T-helper 1 cell treated with Interleukin-12 subunit alpha and Interleukin-12 subunit beta and Interleukin-4 antibody, amounts not matched to agents 30 μg/mL and 1 μg/mL, for 36 hours (primary cell): ENCODE measurements around the gene HDLBP.
A peak's percentile ranks its signal among the peaks of the same experiment; 100 is the strongest.
"Not testable (repeated sequence)": the region's sequence is repeated elsewhere in the genome, so short reads cannot be mapped to it uniquely, and the experiment has no call there.

Experiments used
- H3K27ac Mint-ChIP-seq: one replicate; pipeline ENCODE4 v1.8.0; 2021; ENCODE audit warnings: mild to moderate bottlenecking, mixed read lengths
- H3K27me3 Mint-ChIP-seq: one replicate; pipeline ENCODE4 v1.8.0; 2021; ENCODE audit warnings: low read depth, mixed read lengths
- H3K36me3 Mint-ChIP-seq: one replicate; pipeline ENCODE4 v1.8.0; 2021; ENCODE audit warnings: low read depth, mixed read lengths
- H3K4me1 Mint-ChIP-seq: one replicate; pipeline ENCODE4 v1.8.0; 2021; ENCODE audit warnings: low read depth, mixed read lengths
- H3K4me3 Mint-ChIP-seq: one replicate; pipeline ENCODE4 v1.8.0; 2021; ENCODE audit warnings: mild to moderate bottlenecking, moderate library complexity, mixed read lengths
- H3K9me3 Mint-ChIP-seq: one replicate; pipeline ENCODE4 v1.8.0; 2021; ENCODE audit warnings: mixed read lengths

Gene HDLBP

GRCh38 chr2:241279828-241280227 lies 35.6 kb downstream of the HDLBP start:
- peaks cover 17% of the 10 kb centered on the region for H3K9me3 Mint-ChIP-seq
- no peak overlapping the region for H3K27ac Mint-ChIP-seq
- peaks cover 24% of the 10 kb centered on the region for H3K36me3 Mint-ChIP-seq
- no peaks in the 10 kb centered on the region for H3K27me3 Mint-ChIP-seq
- no peak overlapping the region for H3K4me3 Mint-ChIP-seq
- peaks cover 18% of the 10 kb centered on the region for H3K4me1 Mint-ChIP-seq

DNA sequence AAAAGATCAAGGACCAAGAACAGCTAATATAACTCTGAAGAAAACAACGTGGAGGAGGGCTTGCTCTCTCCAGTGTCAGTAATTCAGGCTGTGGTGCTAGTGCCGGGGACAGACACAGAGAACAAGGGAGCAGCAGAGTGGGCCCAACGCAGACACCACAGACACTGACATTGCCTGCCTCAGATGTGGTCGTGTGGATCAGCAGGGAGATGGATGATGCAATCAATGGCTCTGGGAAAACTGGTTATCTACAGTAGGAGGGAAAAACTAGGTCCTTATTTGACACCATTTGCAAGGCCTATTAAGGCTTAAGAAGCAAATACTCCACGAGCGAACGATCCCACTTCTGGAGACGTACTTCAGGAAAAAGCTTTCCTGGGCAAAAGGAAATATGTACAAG lies 36.1 kb downstream of the HDLBP start:
- Mint-ChIP-seq H3K36me3 (peaks cover 28% of the 10 kb centered on the region), H3K27ac (no peak overlapping the region), H3K4me3 (no peak overlapping the region), H3K4me1 (peaks cover 16% of the 10 kb centered on the region), H3K9me3 (peaks cover 17% of the 10 kb centered on the region), H3K27me3 (no peaks in the 10 kb centered on the region)

DNA sequence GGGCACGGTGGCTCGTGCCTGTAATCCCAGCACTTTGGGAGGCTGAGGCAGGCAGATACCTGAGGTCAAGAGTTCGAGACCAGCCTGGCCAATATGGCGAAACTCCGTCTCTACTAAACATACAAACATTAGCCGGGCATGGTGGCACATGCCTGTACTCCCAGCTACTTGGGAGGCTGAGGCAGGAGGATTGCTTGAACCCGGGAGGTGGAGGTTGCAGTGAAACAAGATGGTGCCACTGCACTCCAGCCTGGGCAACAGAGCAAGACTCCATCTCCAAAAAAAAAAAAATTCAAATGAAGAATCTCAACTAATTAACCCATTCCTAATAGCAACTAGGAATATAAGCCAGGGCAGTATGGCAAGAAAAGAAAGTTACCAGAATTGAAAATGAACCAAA lies 37.2 kb downstream of the HDLBP start:
- not testable (repeated sequence) for H3K4me3 Mint-ChIP-seq, H3K27me3 Mint-ChIP-seq, H3K27ac Mint-ChIP-seq
- Mint-ChIP-seq H3K36me3 (peaks cover 31% of the 10 kb centered on the region), H3K9me3 (peaks cover 17% of the 10 kb centered on the region), H3K4me1 (peaks cover 18% of the 10 kb centered on the region)

- Mint-ChIP-seq H3K27ac (no peak overlapping the region), H3K4me3 (no peak overlapping the region)
Observed at GRCh38 chr2:241275910-241276309, 39.6 kb downstream of the HDLBP start.

DNA sequence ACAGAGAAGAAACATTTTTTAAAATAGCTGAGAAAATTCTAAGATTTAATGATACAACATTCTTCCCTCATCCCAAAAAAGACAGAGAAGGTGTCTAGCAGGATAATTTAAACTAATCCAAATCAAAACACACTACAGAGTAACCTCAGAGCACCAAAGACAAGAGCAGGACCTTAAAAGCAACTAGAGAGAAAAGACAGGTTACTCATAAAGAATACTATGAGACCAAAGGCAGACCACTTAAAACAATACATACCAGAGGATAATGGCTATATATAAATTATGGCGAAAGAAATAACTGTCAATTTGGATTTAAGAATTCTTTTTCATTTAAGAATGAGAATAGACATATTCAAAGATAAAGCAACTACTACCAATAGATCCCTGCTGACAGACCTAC lies 40.0 kb downstream of the HDLBP start:
- Mint-ChIP-seq H3K27me3 (no peaks in the 10 kb centered on the region), H3K9me3 (peaks cover 17% of the 10 kb centered on the region), H3K4me1 (peaks cover 25% of the 10 kb centered on the region), H3K4me3 (no peak overlapping the region), H3K36me3 (peaks cover 30% of the 10 kb centered on the region), H3K27ac (no peak overlapping the region)

More at GRCh38 chr2:241275910-241276309, 39.6 kb downstream of the HDLBP start:
- no peaks in the 10 kb centered on the region for H3K27me3 Mint-ChIP-seq
- peaks cover 17% of the 10 kb centered on the region for H3K9me3 Mint-ChIP-seq
- peaks cover 30% of the 10 kb centered on the region for H3K36me3 Mint-ChIP-seq
- peaks cover 23% of the 10 kb centered on the region for H3K4me1 Mint-ChIP-seq

DNA sequence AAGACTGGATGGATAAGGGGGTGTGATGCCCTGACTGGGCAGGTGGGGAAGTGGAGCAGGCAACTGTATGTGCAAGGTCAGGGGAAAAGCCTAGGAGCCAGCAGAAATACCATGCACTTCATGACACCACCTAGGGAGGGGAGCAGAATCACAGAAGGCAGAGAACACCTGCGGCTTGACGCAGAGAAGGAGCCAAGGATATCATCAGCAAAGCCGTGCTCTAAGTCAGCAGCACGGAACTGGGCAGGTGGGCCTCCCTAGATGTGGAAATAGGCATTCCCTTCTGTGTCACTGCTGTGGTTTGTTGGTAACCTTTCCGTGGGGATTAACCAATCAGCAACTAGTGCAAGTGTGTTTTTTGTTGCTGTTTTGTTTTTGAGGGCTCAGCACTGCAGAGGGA lies 41.3 kb downstream of the HDLBP start:
- peaks cover 17% of the 10 kb centered on the region for H3K9me3 Mint-ChIP-seq
- no peaks in the 10 kb centered on the region for H3K27me3 Mint-ChIP-seq
- peaks cover 21% of the 10 kb centered on the region for H3K4me1 Mint-ChIP-seq
- peaks cover 30% of the 10 kb centered on the region for H3K36me3 Mint-ChIP-seq
- peak overlapping the region; percentile 2 for H3K4me3 Mint-ChIP-seq
- H3K27ac Mint-ChIP-seq: no peak overlapping the region

DNA sequence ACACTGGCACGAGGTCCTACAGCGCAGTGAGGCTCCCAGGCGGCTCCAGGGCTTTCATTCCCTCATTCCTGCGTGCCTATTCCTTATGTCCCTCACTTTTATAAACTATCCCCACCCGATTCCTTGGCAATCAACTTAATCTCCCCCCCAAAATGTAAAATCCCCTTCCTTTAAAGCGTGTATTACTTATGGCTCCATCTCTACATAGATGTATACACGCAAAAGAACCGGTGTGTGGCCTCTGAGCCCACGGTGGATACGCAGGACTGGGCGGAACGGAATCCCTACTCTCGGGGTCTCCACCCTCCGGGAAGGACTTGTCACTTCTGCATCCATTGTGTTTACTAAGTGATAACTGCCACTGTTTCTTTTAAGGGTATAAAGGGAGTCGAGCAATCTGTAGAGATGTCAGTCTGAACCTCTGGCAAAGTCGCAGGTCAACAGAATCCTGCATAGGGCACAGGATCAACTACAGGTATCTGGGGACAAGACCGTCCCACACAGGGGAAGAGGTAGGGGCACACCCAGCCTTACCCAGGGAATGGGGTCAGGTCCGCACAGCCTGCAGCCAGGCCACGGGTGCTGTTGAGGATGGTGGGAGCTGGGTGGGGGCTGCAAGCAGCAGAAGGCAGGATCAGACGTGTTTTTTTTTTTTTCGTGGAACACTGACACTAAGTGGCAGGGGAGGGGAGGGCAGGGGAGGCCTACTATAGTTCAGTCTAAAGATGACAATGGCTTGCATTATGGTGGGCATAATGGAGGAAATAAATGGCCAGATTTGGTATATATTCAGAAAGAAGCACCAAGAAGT lies 42.1 kb downstream of the HDLBP start:
- Mint-ChIP-seq H3K27me3 (no peaks in the 10 kb centered on the region), H3K4me3 (peak overlapping the region; percentile 70), H3K4me1 (peaks cover 24% of the 10 kb centered on the region)

DNA sequence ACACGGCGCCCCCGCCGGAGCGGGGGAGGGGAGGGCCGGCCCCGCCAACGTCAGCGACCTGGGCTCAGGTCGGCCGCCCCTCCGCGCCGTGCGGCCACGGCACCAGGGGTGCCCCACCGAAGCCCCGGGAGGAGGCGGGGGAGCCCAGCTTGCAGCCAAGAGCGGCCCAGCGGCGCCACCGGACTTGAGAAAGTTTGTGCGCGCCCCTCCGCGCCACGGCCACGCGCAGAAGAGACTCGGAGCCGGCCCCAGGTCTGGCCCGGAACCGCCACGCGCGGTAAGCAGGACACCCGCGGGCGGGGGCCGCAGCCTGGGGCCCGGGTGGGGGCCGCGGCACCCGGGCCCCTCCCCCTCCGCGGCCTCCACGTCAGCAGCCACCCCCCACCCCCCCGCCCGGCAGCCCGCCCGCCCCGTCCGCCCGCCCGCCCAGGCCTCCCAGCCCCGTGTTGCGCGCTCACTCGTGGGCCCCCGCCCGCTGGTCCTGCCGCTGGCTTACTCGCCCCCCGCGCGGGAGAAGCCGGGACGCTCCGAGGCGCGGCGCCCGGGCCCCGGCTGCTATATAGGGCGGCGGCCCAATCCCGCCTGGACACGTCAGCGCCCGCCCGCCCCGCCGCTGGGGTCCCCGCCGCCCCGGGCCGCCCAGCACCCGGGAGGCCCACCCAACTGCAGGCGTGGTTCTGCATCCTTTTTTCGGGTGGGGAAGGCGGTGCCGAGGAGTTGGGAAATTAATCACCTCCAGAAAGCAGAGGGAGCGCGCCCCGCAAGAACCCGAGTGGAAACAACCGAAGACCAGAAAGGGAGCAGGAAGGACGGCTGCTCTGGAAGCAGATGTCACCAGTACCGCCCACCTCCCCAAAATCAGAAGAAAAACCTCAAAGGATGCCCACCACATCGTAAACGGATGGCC lies 42.9 kb downstream of the HDLBP start:
- Mint-ChIP-seq H3K27ac (peak overlapping the region; percentile 37), H3K9me3 (peaks cover 17% of the 10 kb centered on the region), H3K27me3 (no peaks in the 10 kb centered on the region), H3K4me1 (peaks cover 30% of the 10 kb centered on the region), H3K4me3 (peak overlapping the region; percentile 70), H3K36me3 (peaks cover 40% of the 10 kb centered on the region)

More for the DNA sequence above, 42.1 kb downstream of the HDLBP start:
- Mint-ChIP-seq H3K36me3 (peaks cover 34% of the 10 kb centered on the region), H3K9me3 (peaks cover 17% of the 10 kb centered on the region), H3K27ac (no peak overlapping the region)

DNA sequence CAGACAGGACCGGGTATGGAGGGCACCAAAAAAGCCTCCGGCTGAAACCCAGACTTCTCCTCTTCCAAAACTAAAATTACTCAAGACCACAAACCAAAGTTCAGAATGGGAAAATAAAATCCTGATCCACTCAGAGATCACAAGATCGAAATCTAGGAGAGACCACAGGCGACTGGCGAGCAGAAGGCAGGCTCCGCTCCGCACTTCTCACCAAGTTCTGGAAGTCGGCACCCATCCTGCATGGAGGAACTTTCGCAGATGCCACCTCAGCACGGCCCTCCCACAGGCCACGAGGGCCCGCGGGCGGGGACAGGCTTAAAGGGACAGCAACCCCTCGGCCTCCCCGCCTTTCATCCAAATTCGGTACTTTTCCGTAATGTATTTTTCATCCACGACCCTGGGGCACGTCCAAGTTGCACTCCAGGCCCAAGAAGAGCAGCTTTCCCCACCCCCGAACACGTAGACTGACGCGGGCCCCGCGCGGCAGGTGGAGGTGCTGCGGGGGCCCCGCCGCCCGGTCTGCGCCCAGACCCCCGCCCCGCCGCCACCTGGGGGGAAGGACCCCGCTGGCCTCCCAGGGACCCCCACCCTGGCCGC lies 43.7 kb downstream of the HDLBP start:
- H3K36me3 Mint-ChIP-seq: peaks cover 36% of the 10 kb centered on the region
- peak overlapping the region; percentile 87 for H3K27ac Mint-ChIP-seq
- no peaks in the 10 kb centered on the region for H3K27me3 Mint-ChIP-seq
- peak overlapping the region; percentile 93 for H3K4me3 Mint-ChIP-seq
- H3K4me1 Mint-ChIP-seq: peaks cover 30% of the 10 kb centered on the region
- H3K9me3 Mint-ChIP-seq: peaks cover 17% of the 10 kb centered on the region

DNA sequence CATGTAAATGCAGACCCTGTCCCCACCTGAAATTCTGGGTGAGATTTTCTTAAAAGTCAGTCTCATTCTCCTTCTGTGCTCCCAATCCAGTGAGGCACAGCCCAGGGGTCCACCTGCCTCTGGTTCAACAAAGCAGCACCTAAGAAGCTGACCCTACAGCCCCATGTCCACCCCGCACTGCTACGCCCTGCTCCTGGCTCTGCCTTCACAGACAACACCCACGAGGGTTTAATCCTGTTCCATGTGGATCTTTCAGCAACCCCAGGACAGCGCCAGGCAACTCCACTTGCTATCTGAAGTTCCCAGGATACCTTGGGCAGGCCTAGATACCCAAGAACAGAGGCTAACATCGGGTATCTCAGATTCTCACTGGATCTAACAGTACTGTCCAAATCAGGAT lies 44.9 kb downstream of the HDLBP start:
- Mint-ChIP-seq H3K27ac (no peak overlapping the region), H3K4me3 (peak overlapping the region; percentile 93), H3K4me1 (peaks cover 30% of the 10 kb centered on the region), H3K36me3 (peaks cover 30% of the 10 kb centered on the region), H3K27me3 (no peaks in the 10 kb centered on the region), H3K9me3 (peaks cover 6% of the 10 kb centered on the region)

DNA sequence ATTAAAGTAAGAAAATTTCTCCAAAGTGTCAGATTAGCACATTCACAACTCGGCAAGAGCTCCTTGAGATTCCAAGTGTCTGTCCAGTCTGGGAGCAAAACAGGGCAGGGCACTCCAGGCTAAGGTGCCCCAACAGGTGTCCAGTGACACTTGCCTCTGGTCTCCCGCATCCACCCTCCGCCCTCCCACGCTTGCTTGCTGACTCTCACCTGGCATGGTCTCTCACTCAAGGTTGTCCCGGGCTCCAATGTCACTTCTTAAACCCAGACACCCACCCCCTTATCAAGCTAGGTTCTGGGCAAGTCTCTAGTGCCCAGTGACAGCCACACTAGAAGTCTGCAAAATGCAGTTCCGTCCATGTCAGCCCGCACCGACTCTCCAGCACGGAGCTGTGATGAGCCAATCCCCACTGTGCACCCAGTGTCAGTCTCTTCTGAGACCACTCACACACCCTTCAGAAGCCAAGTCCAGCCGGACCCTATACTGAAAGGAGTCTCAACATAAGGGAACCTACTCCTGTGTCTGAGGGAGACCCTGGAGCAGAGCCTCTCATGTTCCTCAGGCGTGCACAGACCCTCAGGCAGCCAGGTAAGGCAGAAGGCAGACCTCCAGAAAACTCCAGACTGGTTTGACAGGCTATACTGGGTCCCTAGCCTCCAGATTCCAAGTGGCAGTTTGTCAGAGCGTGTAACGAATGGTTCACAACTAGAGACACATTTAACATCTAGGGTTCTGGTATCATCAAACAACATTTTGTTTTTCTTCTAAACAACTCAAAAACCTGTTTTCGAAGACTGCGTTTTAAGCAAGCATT lies 45.6 kb downstream of the HDLBP start:
- Mint-ChIP-seq H3K27ac (no peak overlapping the region), H3K9me3 (peaks cover under 1% of the 10 kb centered on the region), H3K4me1 (peaks cover 30% of the 10 kb centered on the region), H3K27me3 (no peaks in the 10 kb centered on the region), H3K36me3 (peaks cover 23% of the 10 kb centered on the region), H3K4me3 (peak overlapping the region; percentile 28)

GRCh38 chr2:241268716-241269445 lies 46.6 kb downstream of the HDLBP start:
- H3K9me3 Mint-ChIP-seq: no peaks in the 10 kb centered on the region
- peaks cover 30% of the 10 kb centered on the region for H3K4me1 Mint-ChIP-seq
- H3K4me3 Mint-ChIP-seq: peak overlapping the region; percentile 10
- no peaks in the 10 kb centered on the region for H3K27me3 Mint-ChIP-seq
- H3K36me3 Mint-ChIP-seq: peaks cover 17% of the 10 kb centered on the region
- no peak overlapping the region for H3K27ac Mint-ChIP-seq

GRCh38 chr2:241268306-241268705 lies 47.2 kb downstream of the HDLBP start:
- Mint-ChIP-seq H3K4me3 (no peak overlapping the region), H3K4me1 (peaks cover 25% of the 10 kb centered on the region), H3K27me3 (no peaks in the 10 kb centered on the region), H3K9me3 (no peaks in the 10 kb centered on the region), H3K27ac (peak overlapping the region; percentile 68), H3K36me3 (peaks cover 19% of the 10 kb centered on the region)
